NCI-H345 (cell line): ENCODE measurements around the gene ATXN7L1.
"Not testable (repeated sequence)": the region's sequence is repeated elsewhere in the genome, so short reads cannot be mapped to it uniquely, and the experiment has no call there.

Source experiments
- DNase-seq: peaks from one replicate; lab custom pipeline; 2025; lab: John Stamatoyannopoulos, UW

Gene ATXN7L1

DNA sequence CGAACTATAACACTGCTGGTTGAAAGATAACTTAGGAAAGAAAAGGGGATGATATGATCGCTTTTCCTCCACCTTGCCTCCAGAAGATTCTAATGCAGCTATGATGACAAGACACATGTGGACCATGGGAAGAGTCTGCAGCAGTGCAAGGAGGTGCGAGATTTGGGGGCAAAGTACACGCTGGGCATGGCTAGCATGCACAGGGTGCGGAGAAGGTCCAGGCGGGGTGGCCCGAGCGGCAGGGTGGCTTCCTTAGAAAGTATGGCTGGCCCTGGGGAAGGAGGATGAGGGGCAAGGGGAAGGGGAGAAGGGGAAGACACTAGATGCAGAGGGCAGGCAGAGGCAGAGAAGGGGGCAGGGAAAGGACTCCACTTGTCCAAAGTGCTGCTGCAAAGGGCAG lies 15.6 kb downstream of the ATXN7L1 start:
- no peak for DNase-seq

DNA sequence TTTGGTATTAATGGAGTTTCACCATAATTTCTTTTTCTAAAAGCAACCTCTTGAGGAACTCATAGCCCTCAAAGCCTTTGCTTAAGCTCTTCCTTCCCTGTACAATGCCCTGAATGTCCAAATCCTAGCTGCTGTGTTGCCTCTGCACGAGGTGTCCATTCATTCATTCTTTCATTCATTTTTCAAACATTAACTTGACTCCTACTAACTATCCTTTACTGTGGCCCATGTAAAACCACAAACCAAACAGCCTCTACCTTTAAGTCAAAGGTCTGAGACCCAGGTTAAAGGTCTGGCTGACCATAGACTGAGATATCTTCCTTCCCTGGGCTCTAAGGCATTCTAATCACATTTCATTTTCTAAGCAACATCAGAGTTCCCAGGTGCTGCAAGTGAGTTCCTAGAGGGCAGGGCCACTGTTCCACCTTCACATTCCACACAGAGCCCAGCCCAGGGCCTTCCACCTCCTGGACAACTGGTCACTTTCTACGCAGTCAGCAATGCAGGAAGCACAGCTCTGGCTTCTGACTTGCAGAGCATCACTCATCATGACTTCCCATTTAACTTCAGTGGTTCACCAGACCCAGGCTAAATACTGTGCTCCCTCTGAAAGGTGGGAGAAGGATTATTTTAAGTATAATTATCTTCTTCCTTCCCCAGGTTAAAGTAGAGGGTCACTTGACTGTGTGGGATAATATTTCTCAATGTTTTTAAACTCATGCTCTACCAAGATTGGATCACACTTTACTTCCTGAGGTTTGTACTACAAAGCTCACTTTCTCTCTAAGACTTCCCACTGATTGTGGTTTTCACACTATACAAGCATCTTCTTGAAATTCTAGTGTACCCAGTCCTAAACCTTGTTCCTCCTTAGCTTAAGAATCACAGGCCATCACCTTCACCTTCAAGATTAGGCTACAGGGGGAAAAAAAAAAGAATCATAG lies 19.1 kb downstream of the ATXN7L1 start:
- no peak for DNase-seq

DNA sequence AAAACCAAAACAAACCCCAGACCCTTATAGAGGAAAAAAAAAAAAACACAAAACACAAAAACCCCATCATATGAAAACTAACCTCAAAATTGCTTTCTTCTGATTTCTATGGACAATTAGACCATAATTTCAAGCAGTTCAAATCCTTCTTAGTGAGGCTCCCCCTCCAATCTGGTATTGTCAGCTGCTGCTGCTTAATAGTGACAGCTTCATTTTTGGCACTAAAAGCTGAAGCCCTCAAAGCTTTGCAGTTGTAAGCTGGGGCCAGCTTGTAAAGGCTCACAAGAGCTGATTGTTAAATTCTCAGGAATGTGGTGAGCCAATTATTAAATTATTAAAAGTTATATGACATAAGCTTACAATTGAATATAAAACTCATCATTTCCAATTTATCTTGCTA lies 21.9 kb downstream of the ATXN7L1 start:
- DNase-seq = no peak

DNA sequence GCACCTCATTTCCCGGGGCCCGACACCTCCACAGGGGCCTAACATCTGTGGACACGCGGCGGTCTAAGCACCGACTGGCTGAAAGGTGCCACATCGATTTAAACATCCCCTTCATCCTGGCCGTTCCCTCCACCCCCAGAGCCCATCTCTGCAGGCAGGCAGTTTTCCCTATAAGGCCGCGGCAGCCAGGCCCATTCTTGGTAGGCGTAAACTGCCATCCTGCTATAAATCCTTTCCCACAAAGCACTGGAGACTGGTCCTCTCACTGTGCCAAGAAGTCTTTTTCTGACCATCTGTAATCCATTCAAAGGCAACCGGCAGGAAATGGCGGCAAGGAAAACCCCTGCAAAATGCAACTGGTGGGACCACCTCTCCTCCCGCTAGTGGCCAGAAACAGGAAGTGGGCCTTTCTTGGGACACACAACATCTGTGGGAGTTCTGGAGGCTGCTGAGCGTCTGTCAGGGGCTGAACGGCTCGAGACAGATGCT lies 22.4 kb downstream of the ATXN7L1 start:
- no peak for DNase-seq

DNA sequence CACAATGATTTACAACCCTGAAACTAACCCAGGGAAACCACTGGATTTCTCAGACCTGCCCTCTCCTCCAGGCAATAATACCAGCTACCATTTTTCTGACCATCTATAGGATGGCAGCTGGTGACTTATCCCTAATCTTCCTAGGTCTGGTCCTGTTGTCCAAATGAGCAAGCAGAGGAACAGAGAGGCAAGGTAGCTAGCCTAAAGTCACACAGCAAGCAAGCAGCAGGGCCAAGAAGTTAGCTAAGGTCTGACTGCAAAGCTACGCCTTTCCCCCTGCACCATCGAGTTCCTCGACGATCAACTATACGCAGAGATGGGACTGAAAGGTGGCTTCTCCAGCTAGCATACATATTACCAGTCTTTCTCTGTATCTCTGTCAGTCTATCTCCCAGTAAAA lies 25.3 kb downstream of the ATXN7L1 start:
- no peak for DNase-seq

DNA sequence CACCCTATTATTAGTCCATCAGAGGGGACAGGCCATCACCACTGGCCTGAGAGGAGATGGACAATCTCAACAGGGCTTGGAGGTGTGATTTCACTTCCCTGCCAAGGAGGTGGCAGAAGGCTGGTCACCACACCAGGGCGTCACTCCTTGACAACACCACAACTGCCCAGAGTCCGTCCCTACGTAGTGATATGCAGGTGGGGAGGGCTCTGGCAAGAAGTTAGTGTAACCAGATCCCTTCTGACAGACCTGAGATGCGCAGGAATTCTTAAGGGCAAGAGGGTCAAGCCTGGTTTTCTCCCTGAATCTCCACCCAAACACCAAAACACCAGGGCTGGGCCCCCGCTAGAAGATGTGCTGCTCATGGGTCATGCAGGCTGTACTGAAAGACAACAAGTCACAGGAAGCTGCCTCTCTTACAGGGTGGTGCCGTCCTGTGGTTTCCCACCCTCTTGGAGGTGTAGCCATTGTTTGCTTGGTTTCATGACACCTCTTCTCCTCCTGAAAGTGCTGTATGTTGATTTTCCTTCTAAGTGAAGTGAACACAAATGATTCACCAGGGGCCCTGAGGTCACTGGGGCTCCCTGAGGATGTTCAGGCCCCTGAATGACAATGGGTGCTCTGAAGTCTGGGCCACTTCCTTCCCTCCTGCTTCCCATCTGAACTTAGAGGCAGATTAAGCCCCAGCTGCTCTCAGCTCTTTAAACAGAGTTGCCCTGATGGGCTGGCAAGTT lies 27.1 kb downstream of the ATXN7L1 start:
- DNase-seq = no peak

DNA sequence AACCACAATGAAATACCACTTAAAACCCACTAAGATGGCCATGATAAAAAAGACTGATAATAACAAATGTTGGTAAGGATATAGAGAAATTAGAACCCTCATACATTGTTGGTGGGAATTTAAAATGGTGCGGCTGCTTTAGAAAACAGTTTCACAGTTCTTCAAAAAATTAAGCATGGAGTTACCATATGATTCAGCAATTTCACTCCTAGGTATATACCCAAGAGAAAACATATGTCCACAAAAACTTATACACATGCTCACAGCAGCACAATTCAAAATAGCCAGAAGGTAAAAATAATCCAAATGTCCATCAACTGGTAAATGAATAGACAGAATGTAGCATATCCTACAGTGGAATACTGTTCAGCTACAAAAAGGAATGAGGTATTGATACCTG lies 30.0 kb downstream of the ATXN7L1 start:
- no peak for DNase-seq

DNA sequence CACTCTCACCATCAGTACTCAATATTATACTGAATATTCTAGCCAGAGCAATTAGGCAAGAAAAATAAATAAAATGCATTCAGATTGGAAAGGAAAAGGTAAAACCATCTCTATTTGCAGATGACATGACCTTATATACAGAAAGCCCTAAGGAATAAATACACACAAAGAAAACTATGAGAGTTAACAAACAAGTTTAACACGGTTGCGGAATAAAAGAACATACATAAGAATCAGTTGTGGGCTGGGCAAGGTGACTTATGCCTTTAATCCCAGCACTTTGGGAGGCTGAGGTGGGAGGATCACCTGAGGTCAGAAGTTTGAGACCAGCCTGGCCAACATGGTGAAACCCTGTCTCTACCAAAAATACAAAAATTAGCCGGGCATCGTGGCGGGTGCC lies 31.7 kb downstream of the ATXN7L1 start:
- not testable (repeated sequence) for DNase-seq

DNA sequence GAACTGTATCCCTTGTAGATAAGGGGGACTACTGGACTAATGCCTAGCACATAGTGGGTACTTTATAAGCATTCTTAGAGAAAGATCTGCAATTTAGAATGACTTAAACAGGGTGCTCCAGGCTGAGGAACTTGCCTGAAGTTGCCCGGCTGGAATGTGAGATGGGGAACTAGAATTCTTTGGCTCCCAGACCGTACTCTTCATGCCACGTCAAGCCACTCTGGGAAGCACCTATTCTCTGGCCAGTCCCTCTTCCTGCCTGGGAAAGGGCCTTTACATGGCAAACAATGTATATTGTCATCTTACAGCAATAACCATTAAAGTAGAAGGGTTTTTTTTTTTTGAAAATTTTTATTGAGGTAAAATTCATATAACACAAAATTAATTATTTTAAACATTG lies 34.5 kb downstream of the ATXN7L1 start:
- no peak for DNase-seq

DNA sequence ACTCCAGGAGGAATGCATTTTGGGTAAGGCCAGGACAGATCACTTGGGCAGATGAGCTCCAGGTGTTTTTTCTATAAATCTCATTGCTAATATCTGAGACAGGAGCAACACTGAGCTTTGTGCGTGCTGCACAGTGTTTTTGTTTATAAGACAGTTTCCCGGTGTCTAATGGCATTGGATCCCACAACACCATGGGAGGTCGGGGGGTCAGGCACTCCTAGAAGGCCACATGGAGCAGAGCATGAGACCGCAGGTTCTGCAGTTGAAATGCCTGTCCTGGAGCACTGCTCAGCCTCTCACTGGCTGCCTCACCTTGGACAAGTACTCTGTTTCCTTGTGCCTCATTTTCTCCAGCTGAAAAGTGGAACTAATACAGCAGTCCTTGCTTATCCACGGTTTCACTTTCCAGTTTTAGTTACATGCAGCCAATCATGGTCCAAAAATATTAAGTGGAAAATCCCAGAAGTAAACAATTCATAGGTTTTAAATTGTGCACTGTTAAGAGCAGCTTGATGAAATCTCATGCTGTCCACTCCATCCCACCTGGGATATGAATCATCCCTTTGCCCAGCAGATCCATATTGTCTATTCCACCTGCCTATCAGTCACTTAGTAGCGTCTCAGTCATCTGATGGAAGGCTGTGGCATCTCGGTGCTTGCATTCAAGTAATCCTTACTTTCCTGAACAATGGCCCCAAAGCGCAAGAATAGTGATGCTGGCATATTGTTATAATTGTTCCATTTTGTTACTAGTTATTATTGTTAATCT lies 35.2 kb downstream of the ATXN7L1 start:
- DNase-seq = no peak

DNA sequence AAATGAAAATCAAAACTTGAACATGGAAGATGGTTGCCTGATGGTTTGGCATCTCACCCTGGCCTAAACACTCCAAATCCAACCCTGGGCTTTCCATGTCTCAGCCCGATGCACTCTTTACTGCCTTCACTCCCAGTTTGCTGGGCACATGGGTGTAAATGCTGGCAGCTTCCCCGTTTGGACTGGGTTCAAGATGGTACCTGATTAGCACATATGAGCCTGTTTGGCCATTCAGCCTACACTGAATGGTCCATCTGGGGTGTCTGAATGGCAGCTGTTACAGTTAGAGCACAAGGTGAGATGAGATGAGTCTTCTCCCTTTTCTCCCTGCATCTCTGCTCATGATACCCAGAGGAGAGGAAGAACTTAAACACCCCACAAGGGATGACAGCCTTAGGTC lies 37.1 kb downstream of the ATXN7L1 start:
- DNase-seq = no peak

DNA sequence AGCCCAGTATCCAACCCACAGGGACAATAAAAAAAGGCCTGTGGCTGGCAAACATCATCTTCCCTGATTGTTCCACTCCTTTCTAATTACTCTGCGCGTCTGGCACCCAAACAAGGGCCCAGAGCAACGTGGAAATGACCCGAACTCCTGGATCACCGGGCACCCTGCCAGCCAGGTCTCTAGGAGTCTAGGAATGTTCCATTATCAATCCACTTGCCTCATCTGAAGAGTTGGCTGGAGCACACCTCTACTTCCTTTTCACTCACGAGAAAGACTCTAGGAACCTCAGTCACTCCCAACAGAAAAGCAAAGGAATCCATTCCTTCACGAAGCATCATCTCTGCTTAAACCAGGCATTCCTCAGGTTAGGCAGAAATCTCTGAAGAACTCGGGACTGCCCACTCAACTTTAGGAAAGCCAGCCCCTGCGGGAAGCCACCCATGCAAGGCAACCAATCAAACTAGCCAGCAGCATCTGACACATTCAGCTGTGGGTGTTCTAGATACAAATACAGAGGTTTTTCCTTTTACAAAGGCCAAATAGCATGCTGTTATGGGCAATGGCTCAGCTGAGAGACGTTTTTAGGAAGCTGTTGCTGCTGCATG lies 37.7 kb downstream of the ATXN7L1 start:
- peak; percentile 52 for DNase-seq

DNA sequence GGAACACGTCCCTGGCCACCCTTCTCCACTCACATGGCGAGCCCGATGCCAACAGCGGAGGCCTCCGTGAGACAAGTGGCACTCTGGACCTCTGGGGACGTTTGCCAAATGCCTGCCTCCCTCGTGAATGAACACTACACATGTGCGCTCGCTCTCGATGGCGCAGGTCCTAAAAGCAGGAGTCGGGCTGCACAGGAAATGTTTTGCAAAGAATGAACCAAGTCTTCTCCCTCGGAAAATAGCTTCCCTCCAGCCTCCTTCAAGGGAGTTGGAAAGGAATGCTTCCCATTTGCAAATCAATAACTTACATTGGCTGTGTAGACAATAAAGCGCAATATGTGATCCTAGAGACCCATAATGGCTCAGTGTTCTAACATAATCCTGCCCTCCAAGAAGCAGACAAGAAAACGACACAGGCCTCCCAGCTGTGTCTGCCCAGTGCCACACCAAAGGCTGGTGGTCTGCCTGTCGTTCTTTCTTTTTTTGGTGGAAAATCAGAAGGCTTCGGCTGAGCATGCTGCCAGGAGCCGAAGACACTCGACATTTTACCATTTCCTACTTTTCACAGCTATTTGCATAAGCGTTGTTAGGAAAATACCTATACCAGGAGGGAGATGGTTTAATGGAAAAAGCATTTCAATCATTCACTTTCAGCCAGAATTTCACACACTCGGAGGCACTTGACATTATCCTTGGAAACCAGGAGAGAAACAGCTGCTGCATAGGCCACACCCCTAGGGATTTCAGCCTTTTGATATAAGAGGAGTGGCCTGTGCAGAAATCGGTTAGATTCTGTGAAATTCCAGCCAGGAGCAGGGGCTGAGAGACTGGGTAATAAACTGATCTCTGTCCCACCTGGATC lies 38.4 kb downstream of the ATXN7L1 start:
- peak; percentile 52 for DNase-seq

DNA sequence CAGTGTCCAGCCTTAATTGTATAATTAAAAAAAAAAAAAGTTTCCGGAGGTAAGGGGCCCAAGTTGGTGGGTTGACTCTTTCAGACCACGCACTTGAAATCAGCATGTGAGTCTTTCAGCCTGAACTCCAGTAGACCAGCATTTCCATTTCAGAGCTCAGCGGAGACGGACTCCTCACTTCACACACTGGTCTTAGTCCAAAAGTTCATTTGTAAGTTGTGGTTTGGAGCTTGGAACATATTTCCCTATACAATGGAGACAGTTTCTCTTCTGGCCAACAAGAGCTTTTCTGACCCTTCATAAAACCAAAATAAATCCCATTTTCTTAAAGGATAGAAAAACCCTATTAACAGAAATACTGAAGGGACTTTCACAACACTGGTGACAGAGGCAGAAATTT lies 41.0 kb downstream of the ATXN7L1 start:
- DNase-seq = no peak

DNA sequence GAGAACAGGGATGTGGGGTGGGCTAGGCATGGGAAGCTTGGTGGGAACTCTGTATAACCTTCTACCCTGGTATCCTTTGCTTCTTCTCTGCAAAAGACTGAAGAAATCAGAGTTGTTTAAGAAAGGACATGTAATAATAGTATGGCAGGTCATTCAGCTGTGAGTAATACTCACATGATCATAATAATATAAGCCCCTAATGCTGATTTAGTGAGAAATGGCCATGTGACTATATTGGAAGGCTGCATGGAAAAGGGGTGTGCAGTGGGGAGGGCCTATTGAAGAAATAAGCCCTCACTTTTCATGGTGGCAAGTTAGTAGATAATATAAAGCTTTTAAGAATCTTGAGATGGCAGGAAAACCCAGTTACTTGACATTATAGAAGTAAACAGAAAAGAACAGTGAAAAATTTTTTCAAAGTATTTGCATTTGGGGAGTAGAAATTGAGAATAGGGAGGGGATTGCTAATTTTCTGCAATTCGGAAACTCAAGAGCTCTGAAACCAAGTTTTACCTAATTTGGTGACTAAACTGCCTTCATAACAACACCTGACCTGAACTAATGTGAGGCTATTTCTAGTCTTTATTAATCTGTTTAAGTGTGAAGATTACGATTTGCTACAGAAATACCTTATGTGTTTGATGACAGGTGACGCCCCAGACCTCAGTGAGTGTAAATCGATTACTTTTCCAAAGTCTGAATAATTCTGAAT lies 44.4 kb downstream of the ATXN7L1 start:
- no peak for DNase-seq

DNA sequence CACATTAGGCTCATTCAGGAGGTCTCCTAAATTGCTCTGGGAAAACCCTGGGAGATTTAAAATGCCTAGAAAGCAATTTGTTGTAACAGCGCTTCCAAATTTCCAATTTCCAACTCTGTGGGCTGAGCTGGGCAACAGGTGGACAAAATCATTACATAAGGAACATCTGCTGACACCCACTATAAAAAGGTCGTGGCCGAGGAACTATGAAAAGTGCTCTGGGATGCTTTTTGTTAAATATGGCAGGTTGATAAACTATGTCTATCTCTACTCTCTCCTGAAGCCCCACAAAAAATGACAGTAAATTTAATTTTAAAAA lies 45.1 kb downstream of the ATXN7L1 start:
- DNase-seq = no peak

DNA sequence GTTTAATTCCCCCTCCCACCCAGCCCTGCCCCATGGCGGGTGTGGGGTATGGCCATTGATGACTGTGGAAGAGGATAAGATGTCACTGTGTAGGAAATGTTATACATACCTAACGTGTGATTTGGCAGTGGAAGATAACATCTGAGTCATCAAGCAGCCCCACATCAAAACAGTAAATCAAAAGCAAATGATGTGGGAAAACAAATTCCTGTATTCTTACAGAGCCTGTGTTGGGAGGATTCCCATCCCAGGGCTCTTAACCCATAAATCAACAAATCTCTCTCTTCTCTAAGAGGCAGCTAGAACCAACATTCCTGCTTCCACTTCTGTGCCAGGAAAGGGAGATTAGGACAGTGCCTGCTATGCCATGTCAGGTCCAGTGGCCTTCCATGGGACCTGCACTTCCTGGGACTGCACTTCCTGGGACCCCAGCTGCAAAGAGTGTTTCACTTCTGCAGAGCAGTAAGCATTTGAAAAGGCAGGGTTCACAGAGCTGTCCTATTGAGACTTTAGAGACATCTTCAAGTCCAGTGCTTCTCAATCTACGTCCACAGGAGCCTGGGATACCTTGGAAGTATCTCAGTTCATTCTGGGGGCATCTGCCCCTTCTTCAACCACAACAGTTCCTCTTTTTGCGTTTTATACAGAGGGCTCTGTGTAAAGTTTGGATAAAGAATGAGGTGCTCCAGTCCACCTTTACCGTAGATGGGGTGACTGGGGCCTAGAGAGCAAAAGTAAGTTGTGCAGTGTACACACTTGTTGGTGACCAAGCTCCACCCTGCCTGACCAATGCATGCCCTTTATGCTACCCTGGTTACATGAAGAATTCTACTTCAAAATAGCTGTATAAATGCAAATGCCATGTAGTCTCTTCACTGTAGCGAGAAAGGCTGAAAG lies 45.7 kb downstream of the ATXN7L1 start:
- no peak for DNase-seq

DNA sequence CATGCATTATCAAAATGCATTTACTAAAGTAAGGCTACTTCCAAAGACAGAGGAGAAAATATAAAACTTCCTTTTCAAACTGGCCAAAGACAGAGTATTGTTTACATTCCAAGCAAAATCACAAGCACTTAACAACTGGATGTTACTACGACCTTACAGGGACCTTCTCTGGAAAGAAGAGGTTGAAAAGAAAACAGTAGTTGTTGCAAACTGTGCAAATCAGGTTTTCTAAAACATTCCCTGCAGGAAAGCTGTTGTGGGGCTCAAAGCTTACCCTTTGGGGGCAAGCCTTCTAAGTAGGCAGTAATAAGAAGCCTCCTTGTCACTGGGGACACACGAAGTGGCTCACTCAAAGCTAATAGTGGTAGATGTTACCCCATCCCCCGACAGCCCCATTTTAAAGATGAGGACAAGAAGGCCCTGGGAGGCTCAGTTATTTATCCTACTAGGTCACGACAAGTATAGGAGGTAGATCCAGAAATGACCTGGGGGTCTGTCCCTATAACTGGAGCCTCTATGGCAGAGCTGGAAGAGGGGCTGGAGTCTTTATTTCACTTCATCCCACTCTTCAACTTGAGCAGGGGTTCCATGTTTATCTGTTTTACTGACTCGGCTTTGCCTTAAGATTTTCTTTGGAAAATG lies 46.6 kb downstream of the ATXN7L1 start:
- DNase-seq = no peak

DNA sequence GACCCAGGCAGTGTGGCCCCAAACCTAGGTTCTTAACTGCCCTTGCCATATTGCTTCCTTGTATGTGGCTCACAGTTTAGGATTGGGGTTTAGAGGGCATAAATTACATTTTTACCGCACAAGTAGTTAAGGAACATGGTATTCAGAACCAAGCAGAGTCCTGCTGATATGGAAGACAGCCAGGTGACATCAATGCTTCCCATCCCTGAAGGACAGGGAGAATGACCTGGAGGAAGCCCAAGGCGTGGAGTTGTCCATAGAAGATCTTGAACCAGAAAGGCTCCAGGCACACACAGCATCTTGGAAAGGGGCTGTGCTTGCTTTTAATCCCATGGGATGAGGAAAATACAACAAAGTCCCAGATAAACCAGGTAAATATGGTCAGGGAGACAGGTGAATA lies 48.3 kb downstream of the ATXN7L1 start:
- DNase-seq = no peak
